MM.1S (cell line): ENCODE results near the gene AHCTF1.

ENCODE experiments used
- EZH2 ChIP-seq: fragments of 300-600 bp; sonication (generic); optimal IDR thresholded peaks from 2 replicates; pipeline ENCODE3; 2017; ENCODE audit warnings: low read depth, mild to moderate bottlenecking, antibody characterized with exemption, low read length, mixed read lengths
- TF ChIP-seq, protein P1 (sequence below): fragments of 300-600 bp; sonication (generic); IDR thresholded peaks from 2 replicates; pipeline ENCODE4 v1.5.1; 2016; ENCODE audit warnings: antibody characterized with exemption, low read length, mixed read lengths

- TF ChIP-seq, protein P1, sequence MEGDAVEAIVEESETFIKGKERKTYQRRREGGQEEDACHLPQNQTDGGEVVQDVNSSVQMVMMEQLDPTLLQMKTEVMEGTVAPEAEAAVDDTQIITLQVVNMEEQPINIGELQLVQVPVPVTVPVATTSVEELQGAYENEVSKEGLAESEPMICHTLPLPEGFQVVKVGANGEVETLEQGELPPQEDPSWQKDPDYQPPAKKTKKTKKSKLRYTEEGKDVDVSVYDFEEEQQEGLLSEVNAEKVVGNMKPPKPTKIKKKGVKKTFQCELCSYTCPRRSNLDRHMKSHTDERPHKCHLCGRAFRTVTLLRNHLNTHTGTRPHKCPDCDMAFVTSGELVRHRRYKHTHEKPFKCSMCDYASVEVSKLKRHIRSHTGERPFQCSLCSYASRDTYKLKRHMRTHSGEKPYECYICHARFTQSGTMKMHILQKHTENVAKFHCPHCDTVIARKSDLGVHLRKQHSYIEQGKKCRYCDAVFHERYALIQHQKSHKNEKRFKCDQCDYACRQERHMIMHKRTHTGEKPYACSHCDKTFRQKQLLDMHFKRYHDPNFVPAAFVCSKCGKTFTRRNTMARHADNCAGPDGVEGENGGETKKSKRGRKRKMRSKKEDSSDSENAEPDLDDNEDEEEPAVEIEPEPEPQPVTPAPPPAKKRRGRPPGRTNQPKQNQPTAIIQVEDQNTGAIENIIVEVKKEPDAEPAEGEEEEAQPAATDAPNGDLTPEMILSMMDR: no peak
- TF ChIP-seq EZH2: no peak
Measured at GRCh38 chr1:246978785-246979184, 47.0 kb upstream of the AHCTF1 start.
